PC-9 (cell line): ENCODE data around the gene PKIB. TPM values are rescaled to one million over a fixed set of nuclear protein-coding genes. Genes with fewer than 3 reads are reported as not detected.

ENCODE experiments used
- BruUV-seq: library from RNA; stranded (reverse); fragments of 400-500 nt; replicated peaks from 2 replicates; lab custom pipeline; 2021; lab: Mats Ljungman, UMichigan
- CTCF ChIA-PET: fragments of 300-600 bp; sonication (Branson Sonifier 250); formaldehyde crosslinking; loops from one replicate; lab custom pipeline; 2022; ENCODE audit warnings: antibody characterized with exemption; lab: Charles Lee
- POLR2A ChIA-PET: fragments of 300-600 bp; sonication (Branson Sonifier 250); formaldehyde crosslinking; loops from one replicate; lab custom pipeline; 2022; ENCODE audit warnings: antibody characterized with exemption; ENCODE audit not compliant: unreplicated experiment; lab: Charles Lee
- DNase-seq, 2 experiments: peaks; one replicate each; pipeline versions ENCODE4 v3.0.0 to v3.0.0-alpha.2; 2015 to 2022; ENCODE audit warnings: mixed read lengths in 1 of 2
- H2AFZ ChIP-seq: fragments of 200-600 bp; sonication (generic); 2 replicates; pipeline ENCODE4 v1.8.1; 2017; ENCODE audit warnings: antibody characterized with exemption
- H3F3A ChIP-seq: fragments of 200-600 bp; sonication (generic); 2 replicates; pipeline ENCODE4 v1.8.1; 2017; ENCODE audit warnings: antibody characterized with exemption, mild to moderate bottlenecking, low read depth; ENCODE audit not compliant: insufficient read depth
- H3K27ac ChIP-seq: fragments of 200-600 bp; sonication (generic); 2 replicates; pipeline ENCODE4 v1.6.1; 2016; ENCODE audit warnings: mixed run types
- H3K27me3 ChIP-seq: fragments of 200-600 bp; sonication (generic); 2 replicates; pipeline ENCODE4 v1.6.1; 2016; ENCODE audit warnings: low read depth, mixed run types; ENCODE audit not compliant: insufficient read depth
- H3K36me3 ChIP-seq: fragments of 200-600 bp; sonication (generic); 2 replicates; pipeline ENCODE4 v1.6.1; 2016; ENCODE audit warnings: low read depth, mixed run types
- H3K4me1 ChIP-seq: fragments of 200-600 bp; sonication (generic); replicated peaks from 2 replicates; pipeline ENCODE4 v1.6.1; 2016; ENCODE audit warnings: mixed run types; ENCODE audit not compliant: insufficient read depth
- H3K4me2 ChIP-seq: fragments of 200-600 bp; sonication (generic); 2 replicates; pipeline ENCODE4 v1.6.1; 2017; ENCODE audit warnings: mixed run types
- H3K4me3 ChIP-seq: fragments of 200-600 bp; sonication (generic); 2 replicates; pipeline ENCODE4 v1.6.1; 2016; ENCODE audit warnings: mixed run types
- H3K79me2 ChIP-seq: fragments of 200-600 bp; sonication (generic); 2 replicates; pipeline ENCODE4 v1.6.1; 2017; ENCODE audit warnings: low read depth, mixed run types
- H3K9me2 ChIP-seq: fragments of 200-600 bp; sonication (generic); 2 replicates; pipeline ENCODE4 v1.8.1; 2017; ENCODE audit warnings: mild to moderate bottlenecking; ENCODE audit not compliant: insufficient read depth
- H3K9me3 ChIP-seq: fragments of 200-600 bp; sonication (generic); 2 replicates; pipeline ENCODE4 v1.8.1; 2016; ENCODE audit warnings: low read depth; ENCODE audit not compliant: insufficient read depth
- H4K20me1 ChIP-seq: fragments of 200-600 bp; sonication (generic); 2 replicates; pipeline ENCODE4 v1.8.1; 2017; ENCODE audit not compliant: insufficient read depth
- EZH2 ChIP-seq: fragments of 200-600 bp; sonication (generic); IDR thresholded peaks from 2 replicates; pipeline ENCODE4 v1.8.0; 2017; ENCODE audit warnings: antibody characterized with exemption, low read depth
- intact Hi-C: fragments of 100-400 bp; cut with micrococcal nuclease; formaldehyde crosslinking; loops from one replicate; pipeline ENCODE4 v1.10.0; 2022; ENCODE audit not compliant: unreplicated experiment
- total RNA-seq: library from RNA; stranded (reverse); gene quantifications from 2 replicates; pipeline ENCODE4 v1.2.3, GENCODE V29; 2021
- TF ChIP-seq, protein P1 (sequence below): fragments of 200-600 bp; sonication (generic); conservative IDR thresholded peaks from 2 replicates; pipeline ENCODE4 v1.6.1; 2017; ENCODE audit warnings: mixed run types, antibody characterized with exemption, mild to moderate bottlenecking, moderate library complexity

Gene PKIB
- total RNA-seq, 1 experiment from 2014 or later: 7.0 TPM

- peaks cover 18% of the 10 kb centered on the region for H3K4me1 ChIP-seq
- TF ChIP-seq, protein P1, sequence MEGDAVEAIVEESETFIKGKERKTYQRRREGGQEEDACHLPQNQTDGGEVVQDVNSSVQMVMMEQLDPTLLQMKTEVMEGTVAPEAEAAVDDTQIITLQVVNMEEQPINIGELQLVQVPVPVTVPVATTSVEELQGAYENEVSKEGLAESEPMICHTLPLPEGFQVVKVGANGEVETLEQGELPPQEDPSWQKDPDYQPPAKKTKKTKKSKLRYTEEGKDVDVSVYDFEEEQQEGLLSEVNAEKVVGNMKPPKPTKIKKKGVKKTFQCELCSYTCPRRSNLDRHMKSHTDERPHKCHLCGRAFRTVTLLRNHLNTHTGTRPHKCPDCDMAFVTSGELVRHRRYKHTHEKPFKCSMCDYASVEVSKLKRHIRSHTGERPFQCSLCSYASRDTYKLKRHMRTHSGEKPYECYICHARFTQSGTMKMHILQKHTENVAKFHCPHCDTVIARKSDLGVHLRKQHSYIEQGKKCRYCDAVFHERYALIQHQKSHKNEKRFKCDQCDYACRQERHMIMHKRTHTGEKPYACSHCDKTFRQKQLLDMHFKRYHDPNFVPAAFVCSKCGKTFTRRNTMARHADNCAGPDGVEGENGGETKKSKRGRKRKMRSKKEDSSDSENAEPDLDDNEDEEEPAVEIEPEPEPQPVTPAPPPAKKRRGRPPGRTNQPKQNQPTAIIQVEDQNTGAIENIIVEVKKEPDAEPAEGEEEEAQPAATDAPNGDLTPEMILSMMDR: no peak
- TF ChIP-seq EZH2: no peak
- no peak overlapping the region for H3K4me2 ChIP-seq
- no peaks in the 10 kb centered on the region for H3K79me2 ChIP-seq
- BruUV-seq: no TSS peak
- CTCF ChIA-PET: no interaction called here
- no peak overlapping the region for H3K27ac ChIP-seq
- no peaks in the 10 kb centered on the region for H4K20me1 ChIP-seq
- no peak overlapping the region for H2AFZ ChIP-seq
- no peak for DNase-seq
- H3F3A ChIP-seq: no peaks in the 10 kb centered on the region; the same call in 1 of the 2 replicates
- H3K36me3 ChIP-seq: peaks cover 3% of the 10 kb centered on the region; the same call in 1 of the 2 replicates
- intact Hi-C loops: no loop called here
- POLR2A ChIA-PET: no interaction called here
- H3K4me3 ChIP-seq: no peak overlapping the region
- no peaks in the 10 kb centered on the region for H3K9me2 ChIP-seq
- H3K9me3 ChIP-seq: no peaks in the 10 kb centered on the region
- no peaks in the 10 kb centered on the region for H3K27me3 ChIP-seq
These were observed 18.5 kb downstream of the PKIB start for GRCh38 chr6:122628714-122629113.

- intact Hi-C loops: no loop called here
- POLR2A ChIA-PET: no interaction called here
- CTCF ChIA-PET: no interaction called here
- no peaks in the 10 kb centered on the region for H3K9me3 ChIP-seq
- H2AFZ ChIP-seq: no peak overlapping the region
- no peak overlapping the region for H3K4me2 ChIP-seq
- no TSS peak for BruUV-seq
- peaks cover 3% of the 10 kb centered on the region; the same call in 1 of the 2 replicates for H3K36me3 ChIP-seq
- H3K4me1 ChIP-seq: peaks cover 12% of the 10 kb centered on the region
- no peaks in the 10 kb centered on the region for H3K9me2 ChIP-seq
- DNase-seq: no peak
- H3K79me2 ChIP-seq: no peaks in the 10 kb centered on the region
- no peak for TF ChIP-seq EZH2
- TF ChIP-seq, protein P1: no peak
- no peak overlapping the region for H3K27ac ChIP-seq
- H3F3A ChIP-seq: no peaks in the 10 kb centered on the region
- no peaks in the 10 kb centered on the region for H4K20me1 ChIP-seq
- no peak overlapping the region for H3K4me3 ChIP-seq
- H3K27me3 ChIP-seq: no peaks in the 10 kb centered on the region
These were observed 21.5 kb downstream of the PKIB start for GRCh38 chr6:122631571-122632249.

GRCh38 chr6:122640366-122640765 is 30.2 kb downstream of the PKIB start:
- H4K20me1 ChIP-seq: no peaks in the 10 kb centered on the region
- no peak overlapping the region for H3K4me3 ChIP-seq
- ChIA-PET POLR2A (no interaction called here), CTCF (no interaction called here)
- H3K27me3 ChIP-seq: no peaks in the 10 kb centered on the region
- H3K79me2 ChIP-seq: no peaks in the 10 kb centered on the region
- H3F3A ChIP-seq: no peaks in the 10 kb centered on the region
- H3K9me2 ChIP-seq: peaks cover 4% of the 10 kb centered on the region; the same call in 1 of the 2 replicates
- H2AFZ ChIP-seq: no peak overlapping the region
- intact Hi-C loops: no loop called here
- no TSS peak for BruUV-seq
- TF ChIP-seq, protein P1: no peak
- no peak for TF ChIP-seq EZH2
- no peak for DNase-seq
- H3K27ac ChIP-seq: no peak overlapping the region
- H3K9me3 ChIP-seq: no peaks in the 10 kb centered on the region
- no peak overlapping the region for H3K4me2 ChIP-seq
- H3K4me1 ChIP-seq: no peaks in the 10 kb centered on the region
- H3K36me3 ChIP-seq: 0 out of 2 replicates have a peak, but pooled peaks cover 3% of the 10 kb centered on the region
